Erythroblast (primary cell): ENCODE data around the gene RNF44.

Experiments
- GATA1 ChIP-seq: IDR thresholded peaks from 2 replicates; pipeline ENCODE4 v1.6.1; 2011; ENCODE audit warnings: low read depth, mild to moderate bottlenecking, control low read depth, low read length, moderate library complexity
- POLR2A ChIP-seq: IDR thresholded peaks from 2 replicates; pipeline ENCODE4 v1.6.1; 2011; ENCODE audit warnings: mild to moderate bottlenecking, low read length

DNA sequence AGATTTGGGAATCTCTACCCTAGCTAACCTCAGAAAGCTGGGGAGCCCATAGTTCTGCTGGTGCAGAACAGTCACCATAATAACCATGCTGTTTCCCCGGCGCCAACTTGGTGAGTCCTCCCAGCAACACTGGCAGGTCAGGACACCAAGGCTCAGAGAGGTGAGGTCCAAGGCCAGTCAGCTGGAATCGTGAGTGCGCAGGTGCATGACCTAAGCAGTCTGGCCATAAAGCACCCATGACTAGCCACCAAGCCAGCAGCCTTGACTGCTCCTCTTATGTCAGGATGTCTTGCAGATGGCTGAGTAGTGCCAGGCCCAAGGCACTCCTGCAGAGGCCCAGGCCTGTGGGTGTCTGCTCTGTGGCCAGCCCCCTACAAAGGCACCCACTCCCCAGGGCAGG is 2.6 kb downstream of the RNF44 start:
- no peak for TF ChIP-seq POLR2A
- no peak for TF ChIP-seq GATA1
